GM21367 (cell line): ENCODE data around the gene PPP1R10.
A peak's percentile ranks its signal among the peaks of the same experiment; 100 is the strongest.
"Not testable (repeated sequence)": the region's sequence is repeated elsewhere in the genome, so short reads cannot be mapped to it uniquely, and the experiment has no call there.

ENCODE experiments used
- ATAC-seq: cut with Tn5 transposase; IDR thresholded peaks from one replicate; pipeline ENCODE4 v1.9.1; 2021; ENCODE audit not compliant: unreplicated experiment

The PPP1R10 gene

GRCh38 chr6:30616811-30617564 lies at the start of gene PPP1R10:
Gene PPP1R10, minus strand, starts transcription at chr6:30617243. Its CDS starts 7,299 bp downstream, at chr6:30609944.
- ATAC-seq: peak; percentile 58

- ATAC-seq: not testable (repeated sequence)
Measured at GRCh38 chr6:30666300-30666699, 49.3 kb upstream of the PPP1R10 start.

DNA sequence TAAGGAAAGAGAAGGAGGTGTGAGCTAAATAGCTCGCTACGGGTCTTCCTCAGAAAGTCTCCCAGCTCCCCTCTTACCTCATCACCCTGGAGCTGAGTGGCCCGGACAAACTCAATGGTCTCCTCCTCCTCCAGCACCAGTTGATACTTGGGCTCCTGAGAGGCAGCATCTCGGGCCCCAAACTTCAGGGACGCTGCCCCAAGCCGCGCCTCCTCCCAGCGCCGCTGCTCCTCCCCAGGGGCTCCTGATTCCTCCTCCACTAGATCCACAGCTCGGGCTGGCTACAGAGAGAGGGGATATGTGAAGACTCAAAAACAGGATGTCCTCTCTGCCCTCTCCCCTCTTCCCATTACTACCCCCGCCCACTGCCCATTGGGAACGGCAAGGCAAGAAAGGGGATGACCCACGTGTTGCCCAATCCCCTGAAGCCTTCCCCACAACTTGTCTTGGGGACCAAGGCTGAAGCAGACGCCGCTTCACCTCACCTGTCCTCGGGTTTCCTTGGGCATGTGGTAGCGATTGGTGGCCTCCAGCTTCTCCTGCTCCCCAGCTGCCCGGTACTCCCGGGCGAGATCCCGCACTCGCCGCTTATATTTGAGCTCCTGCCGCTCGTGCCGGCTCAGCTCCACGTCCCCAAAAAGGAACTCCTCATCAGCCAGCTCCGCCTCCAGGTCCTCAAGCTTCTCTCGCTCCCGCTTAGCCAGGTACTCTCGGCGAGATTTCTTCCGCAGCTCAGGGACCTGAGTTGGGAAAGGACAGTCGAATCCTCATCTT lies 48.1 kb upstream of the PPP1R10 start:
- no peak for ATAC-seq

DNA sequence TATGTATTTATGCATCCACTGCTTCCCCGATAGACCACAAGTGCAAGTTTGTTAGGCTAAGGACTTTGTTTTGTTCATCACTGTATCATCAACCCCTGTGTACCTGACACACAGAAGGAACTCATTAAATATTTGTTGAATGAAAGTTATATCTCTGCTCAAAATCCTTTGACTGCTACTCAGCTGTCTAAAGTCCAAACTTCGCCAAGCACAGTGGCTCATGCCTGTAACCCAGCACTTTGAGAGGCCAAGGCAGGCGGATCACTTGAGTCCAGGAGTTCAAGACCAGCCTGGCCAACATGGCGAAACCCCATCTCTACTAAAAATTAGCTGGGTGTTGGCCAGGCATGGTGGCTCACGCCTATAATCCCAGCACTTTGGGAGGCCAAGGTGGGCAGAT lies 40.9 kb upstream of the PPP1R10 start:
- not testable (repeated sequence) for ATAC-seq

DNA sequence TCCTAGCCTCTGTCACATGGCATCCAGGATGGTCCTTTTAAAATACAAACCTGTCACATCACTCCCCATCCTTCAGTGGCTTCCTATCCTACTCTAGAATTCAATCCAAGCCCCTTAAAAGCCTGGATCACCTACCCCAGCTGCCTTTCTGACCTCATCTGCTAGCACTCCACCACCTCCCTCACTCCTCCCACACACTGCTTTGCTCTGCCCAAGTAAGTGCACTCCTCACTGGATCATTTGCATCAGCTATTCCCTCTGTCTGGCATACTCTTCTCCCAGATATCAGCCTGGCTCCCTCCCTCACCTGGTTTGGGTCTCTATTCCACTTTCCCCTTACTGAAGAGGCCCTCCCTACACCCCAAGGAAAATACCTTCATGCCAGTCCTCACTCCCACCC lies 40.4 kb upstream of the PPP1R10 start:
- ATAC-seq: no peak

DNA sequence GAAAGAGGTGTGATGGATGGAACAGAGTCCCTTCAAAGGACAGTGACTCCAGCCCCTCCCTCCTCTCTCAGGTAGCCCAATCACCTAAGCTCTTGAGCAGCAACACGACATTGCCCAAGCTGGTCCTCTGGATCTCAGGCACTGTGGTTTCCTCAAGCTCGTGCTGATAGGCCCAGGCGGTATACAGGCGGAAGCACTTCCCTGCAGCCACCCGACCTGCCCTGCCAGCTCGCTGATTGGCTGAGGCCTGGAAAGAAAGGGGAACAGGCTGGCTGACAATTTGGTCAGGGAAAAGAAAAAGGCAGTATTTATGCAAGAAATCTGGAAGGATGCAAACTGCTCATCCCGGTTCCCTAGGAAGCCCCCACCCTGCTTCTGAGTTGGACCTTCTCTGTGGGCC lies 39.5 kb upstream of the PPP1R10 start:
- no peak for ATAC-seq

GRCh38 chr6:30655743-30656094 lies 38.7 kb upstream of the PPP1R10 start:
- no peak for ATAC-seq

DNA sequence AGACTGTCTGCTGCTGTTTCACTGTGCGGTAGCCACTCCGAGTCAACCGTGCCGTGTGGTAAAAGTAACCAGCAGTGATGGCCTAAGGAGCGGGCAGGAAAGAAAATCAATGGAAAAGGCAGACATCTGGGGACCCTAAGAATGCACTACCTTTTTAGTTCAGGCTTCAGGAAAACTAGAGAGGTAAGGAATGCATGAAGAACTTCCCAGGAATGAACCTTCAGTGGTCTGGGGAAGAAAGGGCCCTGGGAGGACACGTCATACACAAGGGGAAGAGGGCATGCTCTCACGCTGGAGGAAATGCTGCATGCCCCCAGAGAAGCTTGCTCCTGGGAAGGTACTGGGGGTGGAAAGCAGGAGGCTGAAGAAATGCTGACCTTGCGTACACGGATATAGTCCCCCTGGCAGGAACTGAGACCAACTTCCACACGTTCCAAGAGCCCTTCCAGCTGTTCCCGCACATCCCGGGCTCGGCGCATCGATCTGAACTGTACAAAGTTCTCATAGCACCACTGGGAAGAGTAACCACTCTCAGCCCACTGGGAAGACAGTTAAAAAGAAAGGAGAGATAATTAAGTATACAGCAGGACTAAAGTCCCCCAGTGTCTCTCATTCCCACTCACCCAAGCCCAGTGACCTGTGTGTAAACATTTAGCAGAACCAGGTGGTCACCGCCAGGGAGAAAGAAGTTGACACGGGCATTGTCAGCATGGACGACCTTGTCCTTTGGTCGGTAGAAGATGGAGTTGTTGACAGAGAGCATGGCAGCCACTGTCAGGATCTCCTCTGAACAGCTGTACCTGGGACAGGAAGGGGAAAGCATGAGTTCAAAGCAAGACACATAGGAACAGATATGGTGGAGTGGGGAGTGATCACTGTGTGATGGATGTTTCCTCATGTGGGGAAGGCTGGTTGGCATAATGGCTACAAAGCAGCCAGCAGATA lies 38.0 kb upstream of the PPP1R10 start:
- ATAC-seq: no peak

DNA sequence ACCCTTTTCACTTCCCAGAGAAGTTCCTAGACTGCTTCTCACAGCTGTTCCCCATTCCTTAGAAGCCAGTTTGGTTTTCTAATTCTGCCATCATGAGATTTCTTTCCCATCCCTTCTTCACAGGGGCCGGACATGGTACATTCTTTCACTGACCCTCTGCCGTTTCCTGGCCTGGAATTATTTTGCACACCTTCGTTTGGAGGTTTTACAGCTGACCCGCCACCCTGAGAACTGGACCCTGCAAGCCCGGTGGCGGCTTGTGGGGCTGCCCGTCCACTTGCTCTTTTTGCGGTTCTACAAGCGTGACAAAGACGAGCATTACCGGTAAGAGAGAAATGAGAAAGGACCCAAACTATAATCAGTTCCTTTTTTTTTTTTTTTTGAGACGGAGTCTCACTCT lies 34.1 kb upstream of the PPP1R10 start:
- no peak for ATAC-seq

GRCh38 chr6:30647242-30648116 lies 30.4 kb upstream of the PPP1R10 start:
- peak; percentile 50 for ATAC-seq

- peak; percentile 44 for ATAC-seq
Measured at GRCh38 chr6:30646450-30647241, 29.6 kb upstream of the PPP1R10 start, which contains the start of gene C6orf136. Gene C6orf136, plus strand, starts transcription at chr6:30647133. Its CDS starts 99 bp downstream, at chr6:30647232.

GRCh38 chr6:30645989-30646388 lies 28.9 kb upstream of the PPP1R10 start:
- no peak for ATAC-seq

GRCh38 chr6:30644769-30645168 lies 27.7 kb upstream of the PPP1R10 start:
- ATAC-seq: no peak

GRCh38 chr6:30643656-30644055 lies 26.6 kb upstream of the PPP1R10 start:
- no peak for ATAC-seq

DNA sequence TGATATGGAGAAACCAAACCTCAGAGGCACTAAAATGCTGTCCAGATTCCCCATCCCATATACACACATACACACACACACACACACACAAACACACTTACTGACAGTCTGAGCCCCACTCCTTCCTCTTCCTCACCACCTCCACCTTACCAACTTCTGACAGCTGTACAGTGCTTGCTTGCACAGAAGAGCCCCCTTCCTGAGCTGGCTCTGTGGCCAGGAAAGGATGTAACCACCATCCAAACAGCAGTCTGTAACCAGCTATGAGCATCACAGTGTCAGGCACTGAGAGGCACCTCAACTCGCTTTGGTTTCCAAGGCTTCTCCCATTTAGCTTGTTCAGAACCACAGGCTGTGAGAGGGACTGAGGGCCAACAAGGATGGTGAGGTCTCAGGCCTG lies 24.0 kb upstream of the PPP1R10 start:
- ATAC-seq: no peak

- ATAC-seq: no peak
Measured at GRCh38 chr6:30640481-30640880, 23.4 kb upstream of the PPP1R10 start.

DNA sequence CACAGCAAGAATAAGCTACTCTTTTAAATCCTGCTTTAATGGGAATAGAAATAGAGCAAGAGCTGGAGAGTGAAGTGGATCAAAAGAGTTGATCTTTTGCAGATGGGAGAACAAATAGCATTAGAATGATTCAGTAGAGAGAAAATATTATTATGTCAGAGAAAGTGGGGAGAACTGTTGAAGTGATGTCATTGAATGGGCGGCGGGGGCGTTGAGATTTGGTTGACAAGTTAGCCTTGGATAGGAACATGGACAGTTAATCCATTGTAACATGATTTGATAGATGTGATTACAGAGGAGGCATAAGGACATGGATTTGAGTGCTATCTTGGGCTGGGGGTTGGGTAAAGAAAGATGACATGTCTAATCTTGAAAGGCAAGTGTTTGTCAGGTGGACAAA lies 18.8 kb upstream of the PPP1R10 start:
- no peak for ATAC-seq

DNA sequence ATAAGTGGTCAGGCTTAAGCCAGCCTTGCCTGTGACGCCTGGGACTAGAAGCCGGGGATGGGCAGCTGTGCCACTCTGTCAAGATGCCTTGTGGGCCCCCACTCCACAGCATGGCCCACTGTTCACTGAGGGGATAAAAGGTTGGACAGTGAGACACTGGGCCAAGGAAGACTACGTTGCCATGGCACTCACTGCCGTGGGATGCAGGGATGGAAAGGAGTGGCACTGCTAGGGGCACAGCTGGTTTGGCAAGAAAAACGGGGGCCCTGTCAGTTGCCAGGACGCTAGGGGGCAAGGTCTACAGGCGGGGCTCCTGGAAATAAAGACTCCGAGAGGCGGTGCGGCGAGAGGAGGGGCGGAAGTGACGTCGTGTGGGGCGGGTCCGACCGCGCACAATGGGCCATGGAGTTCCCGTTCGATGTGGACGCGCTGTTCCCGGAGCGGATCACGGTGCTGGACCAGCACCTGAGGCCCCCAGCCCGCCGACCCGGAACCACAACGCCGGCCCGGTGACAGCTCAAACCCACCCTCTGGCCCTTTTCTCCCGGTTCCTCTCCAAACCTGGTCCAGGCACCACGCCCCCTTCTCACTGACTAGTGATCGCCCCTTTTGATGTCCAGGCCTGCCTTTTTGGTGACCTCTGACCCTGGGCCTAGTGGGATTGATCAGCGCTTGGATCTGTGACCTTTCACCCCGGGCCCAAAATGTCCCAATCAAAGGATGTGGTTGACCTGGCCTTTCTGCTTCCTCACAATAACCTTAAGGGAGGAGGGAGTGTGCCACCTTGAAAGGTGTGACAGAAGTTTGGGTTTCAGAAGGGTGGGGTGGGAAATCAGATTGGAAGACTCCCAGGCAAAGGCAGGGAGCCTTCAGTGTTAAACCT lies 9.7 kb upstream of the PPP1R10 start, which contains the start of gene ATAT1:
Gene ATAT1 (plus strand): TSS at position 391 of the 883 bp plus-strand sequence.
- peak; percentile 70 for ATAC-seq
